DMS153 (cell line): ENCODE data around the gene NPM3.

Experiments used
- DNase-seq: peaks from one replicate; lab custom pipeline; 2025; lab: John Stamatoyannopoulos, UW

The NPM3 gene

GRCh38 chr10:101782811-101783735 is at the start of gene NPM3:
Gene NPM3 (minus strand): TSS chr10:101783446. CDS start chr10:101783390, 56 bp downstream.
- DNase-seq = peak; percentile 22

GRCh38 chr10:101832325-101832771 is 49.1 kb upstream of the NPM3 start:
- no peak for DNase-seq

GRCh38 chr10:101831169-101831811 is 48.0 kb upstream of the NPM3 start:
- no peak for DNase-seq

- peak; percentile 78 for DNase-seq
Measured at GRCh38 chr10:101830322-101831168, 47.3 kb upstream of the NPM3 start.

GRCh38 chr10:101829561-101830315 is 46.5 kb upstream of the NPM3 start:
- DNase-seq = peak; percentile 39

- DNase-seq = no peak
Measured at GRCh38 chr10:101828766-101829551, 45.7 kb upstream of the NPM3 start.

GRCh38 chr10:101827919-101828600 is 44.8 kb upstream of the NPM3 start:
- no peak for DNase-seq

- DNase-seq = no peak
Measured at GRCh38 chr10:101826852-101827434, 43.7 kb upstream of the NPM3 start.

- DNase-seq = no peak
Measured at GRCh38 chr10:101824736-101825135, 41.5 kb upstream of the NPM3 start.

- peak; percentile 56 for DNase-seq
Measured at GRCh38 chr10:101818872-101819633, 35.8 kb upstream of the NPM3 start.

GRCh38 chr10:101818119-101818871 is 35.0 kb upstream of the NPM3 start, which contains the start of gene OGA:
Gene OGA (minus strand): TSS chr10:101818444. CDS start chr10:101818022, 422 bp downstream.
- DNase-seq = peak; percentile 100

GRCh38 chr10:101817337-101818118 is 34.3 kb upstream of the NPM3 start:
- DNase-seq = no peak

- DNase-seq = no peak
Measured at GRCh38 chr10:101816913-101817336, 33.7 kb upstream of the NPM3 start.

GRCh38 chr10:101816376-101816775 is 33.1 kb upstream of the NPM3 start:
- no peak for DNase-seq

- no peak for DNase-seq
Measured at GRCh38 chr10:101814466-101815071, 31.3 kb upstream of the NPM3 start.

GRCh38 chr10:101812606-101813005 is 29.4 kb upstream of the NPM3 start:
- DNase-seq = no peak

GRCh38 chr10:101807158-101807557 is 23.9 kb upstream of the NPM3 start:
- no peak for DNase-seq
